GM12801 (cell line): ENCODE measurements around the gene STK11IP.

Experiments
- TF ChIP-seq, protein P1 (sequence below): IDR thresholded peaks from one replicate; pipeline ENCODE4 v1.5.1; 2011; ENCODE audit warnings: control low read depth; ENCODE audit not compliant: insufficient read length; ENCODE audit errors: extremely low read depth

STK11IP gene

DNA sequence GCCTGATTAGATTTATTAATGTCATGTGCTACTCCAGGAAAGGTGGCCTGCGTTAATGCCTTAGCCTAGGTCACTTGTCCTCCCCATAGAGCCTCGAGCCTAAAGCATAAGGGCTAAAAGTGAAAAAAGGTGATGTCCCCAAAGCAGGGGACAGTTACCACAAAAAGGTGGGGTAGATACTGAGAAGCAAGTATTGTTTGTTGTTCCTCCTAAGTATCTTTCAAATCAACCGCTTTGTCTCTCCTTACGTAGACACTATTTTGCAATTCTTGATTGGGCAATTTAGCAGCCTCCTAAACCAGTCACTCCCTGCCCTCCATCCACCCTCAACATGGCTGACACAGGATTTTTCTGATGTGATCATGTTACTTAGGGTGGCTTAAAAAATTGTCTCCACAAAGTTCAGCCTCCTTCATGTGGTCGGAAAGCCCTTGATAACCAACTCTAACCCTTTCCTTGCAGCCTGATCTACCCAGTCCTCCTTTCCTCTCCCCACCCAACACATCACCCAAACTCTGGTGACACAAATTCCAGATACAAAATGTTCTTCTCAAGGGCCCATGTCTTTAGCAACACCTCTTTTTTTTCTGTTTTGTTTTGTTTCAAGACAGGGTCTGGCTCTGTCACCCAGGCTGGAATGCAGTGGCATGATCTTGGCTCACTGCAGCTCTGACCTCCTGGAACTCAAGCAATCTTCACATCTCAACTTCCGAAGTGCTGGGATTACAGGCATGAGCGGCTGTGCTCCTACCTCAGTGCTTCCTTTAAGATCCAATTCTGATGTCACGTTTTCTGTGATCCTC, 18.6 kb upstream of the STK11IP start:
- TF ChIP-seq, protein P1, sequence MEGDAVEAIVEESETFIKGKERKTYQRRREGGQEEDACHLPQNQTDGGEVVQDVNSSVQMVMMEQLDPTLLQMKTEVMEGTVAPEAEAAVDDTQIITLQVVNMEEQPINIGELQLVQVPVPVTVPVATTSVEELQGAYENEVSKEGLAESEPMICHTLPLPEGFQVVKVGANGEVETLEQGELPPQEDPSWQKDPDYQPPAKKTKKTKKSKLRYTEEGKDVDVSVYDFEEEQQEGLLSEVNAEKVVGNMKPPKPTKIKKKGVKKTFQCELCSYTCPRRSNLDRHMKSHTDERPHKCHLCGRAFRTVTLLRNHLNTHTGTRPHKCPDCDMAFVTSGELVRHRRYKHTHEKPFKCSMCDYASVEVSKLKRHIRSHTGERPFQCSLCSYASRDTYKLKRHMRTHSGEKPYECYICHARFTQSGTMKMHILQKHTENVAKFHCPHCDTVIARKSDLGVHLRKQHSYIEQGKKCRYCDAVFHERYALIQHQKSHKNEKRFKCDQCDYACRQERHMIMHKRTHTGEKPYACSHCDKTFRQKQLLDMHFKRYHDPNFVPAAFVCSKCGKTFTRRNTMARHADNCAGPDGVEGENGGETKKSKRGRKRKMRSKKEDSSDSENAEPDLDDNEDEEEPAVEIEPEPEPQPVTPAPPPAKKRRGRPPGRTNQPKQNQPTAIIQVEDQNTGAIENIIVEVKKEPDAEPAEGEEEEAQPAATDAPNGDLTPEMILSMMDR: no peak

DNA sequence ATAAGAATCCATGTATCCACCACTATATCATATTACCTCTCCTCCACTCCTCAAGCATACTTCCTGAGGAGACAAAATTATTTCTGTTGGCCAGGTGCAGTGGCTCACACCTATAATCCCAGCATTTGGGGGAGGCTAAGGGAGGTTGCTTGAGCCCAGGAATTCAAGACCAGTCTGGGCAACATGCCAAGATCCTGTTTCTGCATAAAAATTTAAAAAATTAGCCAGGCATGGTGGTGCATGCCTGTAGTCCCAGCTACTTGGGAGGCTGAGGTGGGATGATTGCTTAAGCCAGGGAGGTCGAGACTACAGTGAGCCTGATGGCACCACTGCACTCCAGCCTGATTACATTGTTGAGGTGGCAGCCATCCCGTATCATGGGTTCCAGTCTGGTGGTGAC, 16.3 kb upstream of the STK11IP start:
- TF ChIP-seq, protein P1: no peak

DNA sequence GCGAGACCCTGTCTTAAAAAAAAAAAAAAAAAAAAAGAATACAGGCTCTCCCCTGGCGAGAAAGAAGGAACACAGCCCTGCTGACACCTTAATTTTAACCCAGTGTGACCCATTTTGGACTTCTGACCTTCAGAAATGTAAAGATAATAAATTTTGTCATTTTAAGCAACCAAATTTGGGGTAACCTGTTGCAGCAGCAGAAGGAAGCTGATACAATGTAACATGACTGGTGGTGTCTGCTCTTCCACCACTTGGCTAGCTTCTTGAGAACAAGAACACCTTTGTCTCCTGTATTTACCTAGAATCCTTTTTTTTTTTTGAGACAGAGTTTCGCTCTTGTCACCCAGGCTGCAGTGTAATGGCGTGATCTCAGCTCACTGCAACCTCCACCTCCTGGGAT, 6.6 kb upstream of the STK11IP start:
- TF ChIP-seq, protein P1: no peak

- TF ChIP-seq, protein P1: no peak
Measured at GRCh38 chr2:219592736-219593135, 4.9 kb upstream of the STK11IP start.

- TF ChIP-seq, protein P1: no peak
Measured at GRCh38 chr2:219593154-219593553, 4.5 kb upstream of the STK11IP start.

DNA sequence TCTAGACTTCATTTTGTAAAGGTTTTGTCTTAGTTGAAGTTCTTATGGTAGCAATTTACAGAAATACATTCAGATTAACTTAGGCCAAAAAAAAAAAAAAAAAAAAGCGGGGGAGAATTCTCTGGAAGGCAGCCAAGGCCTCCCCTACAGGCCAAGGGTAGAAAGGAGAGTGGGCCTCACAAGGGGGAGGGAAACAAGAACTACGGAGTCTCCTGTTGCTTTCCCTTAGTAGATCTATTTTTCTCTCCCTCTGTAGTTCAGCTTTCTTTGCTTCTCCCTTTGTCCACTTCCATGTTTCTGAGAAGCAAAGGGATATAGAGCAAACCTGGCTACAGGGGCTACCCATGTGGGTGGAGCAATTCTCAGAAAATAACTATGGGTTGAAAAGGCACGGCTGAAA, 2.4 kb upstream of the STK11IP start:
- TF ChIP-seq, protein P1: no peak

DNA sequence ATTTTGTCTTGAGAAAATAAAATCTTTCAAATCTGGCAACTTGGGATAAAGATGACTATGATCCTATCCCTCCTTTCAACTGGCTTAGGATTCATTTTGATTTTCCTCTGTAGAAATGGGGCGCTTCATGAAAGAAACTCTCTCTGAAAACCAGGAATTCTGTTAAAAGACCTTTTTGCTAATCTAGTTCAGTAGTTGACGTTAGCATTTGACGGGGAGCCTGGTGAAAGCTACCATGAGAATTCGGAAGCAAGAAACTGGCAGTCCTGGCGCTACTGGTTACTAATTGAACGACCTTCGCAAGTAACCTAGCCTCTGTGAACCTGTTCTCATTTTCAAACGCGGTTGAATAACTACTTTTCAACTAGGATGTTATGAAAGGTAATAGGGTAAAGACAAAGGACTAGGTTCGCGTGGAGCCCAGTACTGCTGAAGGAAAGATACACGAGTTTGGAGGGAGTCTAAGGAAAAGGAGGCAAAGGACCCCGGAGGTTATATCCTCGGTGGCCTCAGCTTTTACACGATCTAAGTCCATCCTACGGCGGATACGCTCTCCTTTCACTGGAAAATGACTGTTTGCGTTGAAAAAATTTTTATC, 604 bp upstream of the STK11IP start:
- TF ChIP-seq, protein P1: no peak
